C4-2B (cell line): ENCODE data around the gene TRIP10.

Experiments used
- H3K27ac ChIP-seq: fragments of 450-650 bp; 2 replicates; pipeline ENCODE4 v1.5.1; 2017
- ZFX ChIP-seq: fragments of 450-650 bp; IDR thresholded peaks from 2 replicates; pipeline ENCODE4 v1.6.1; 2017
- TF ChIP-seq, protein P1 (sequence below): fragments of 450-650 bp; conservative IDR thresholded peaks from 2 replicates; pipeline ENCODE4 v1.5.1; 2017; ENCODE audit warnings: mild to moderate bottlenecking

TRIP10 gene

GRCh38 chr19:6712231-6712630, 27.2 kb upstream of the TRIP10 start:
- TF ChIP-seq ZFX, result no peak
- TF ChIP-seq, protein P1, sequence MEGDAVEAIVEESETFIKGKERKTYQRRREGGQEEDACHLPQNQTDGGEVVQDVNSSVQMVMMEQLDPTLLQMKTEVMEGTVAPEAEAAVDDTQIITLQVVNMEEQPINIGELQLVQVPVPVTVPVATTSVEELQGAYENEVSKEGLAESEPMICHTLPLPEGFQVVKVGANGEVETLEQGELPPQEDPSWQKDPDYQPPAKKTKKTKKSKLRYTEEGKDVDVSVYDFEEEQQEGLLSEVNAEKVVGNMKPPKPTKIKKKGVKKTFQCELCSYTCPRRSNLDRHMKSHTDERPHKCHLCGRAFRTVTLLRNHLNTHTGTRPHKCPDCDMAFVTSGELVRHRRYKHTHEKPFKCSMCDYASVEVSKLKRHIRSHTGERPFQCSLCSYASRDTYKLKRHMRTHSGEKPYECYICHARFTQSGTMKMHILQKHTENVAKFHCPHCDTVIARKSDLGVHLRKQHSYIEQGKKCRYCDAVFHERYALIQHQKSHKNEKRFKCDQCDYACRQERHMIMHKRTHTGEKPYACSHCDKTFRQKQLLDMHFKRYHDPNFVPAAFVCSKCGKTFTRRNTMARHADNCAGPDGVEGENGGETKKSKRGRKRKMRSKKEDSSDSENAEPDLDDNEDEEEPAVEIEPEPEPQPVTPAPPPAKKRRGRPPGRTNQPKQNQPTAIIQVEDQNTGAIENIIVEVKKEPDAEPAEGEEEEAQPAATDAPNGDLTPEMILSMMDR, result no peak
- no peak overlapping the region for H3K27ac ChIP-seq

- TF ChIP-seq ZFX, result no peak
- TF ChIP-seq, protein P1, result no peak
Measured at GRCh38 chr19:6712692-6713670, 26.5 kb upstream of the TRIP10 start.

DNA sequence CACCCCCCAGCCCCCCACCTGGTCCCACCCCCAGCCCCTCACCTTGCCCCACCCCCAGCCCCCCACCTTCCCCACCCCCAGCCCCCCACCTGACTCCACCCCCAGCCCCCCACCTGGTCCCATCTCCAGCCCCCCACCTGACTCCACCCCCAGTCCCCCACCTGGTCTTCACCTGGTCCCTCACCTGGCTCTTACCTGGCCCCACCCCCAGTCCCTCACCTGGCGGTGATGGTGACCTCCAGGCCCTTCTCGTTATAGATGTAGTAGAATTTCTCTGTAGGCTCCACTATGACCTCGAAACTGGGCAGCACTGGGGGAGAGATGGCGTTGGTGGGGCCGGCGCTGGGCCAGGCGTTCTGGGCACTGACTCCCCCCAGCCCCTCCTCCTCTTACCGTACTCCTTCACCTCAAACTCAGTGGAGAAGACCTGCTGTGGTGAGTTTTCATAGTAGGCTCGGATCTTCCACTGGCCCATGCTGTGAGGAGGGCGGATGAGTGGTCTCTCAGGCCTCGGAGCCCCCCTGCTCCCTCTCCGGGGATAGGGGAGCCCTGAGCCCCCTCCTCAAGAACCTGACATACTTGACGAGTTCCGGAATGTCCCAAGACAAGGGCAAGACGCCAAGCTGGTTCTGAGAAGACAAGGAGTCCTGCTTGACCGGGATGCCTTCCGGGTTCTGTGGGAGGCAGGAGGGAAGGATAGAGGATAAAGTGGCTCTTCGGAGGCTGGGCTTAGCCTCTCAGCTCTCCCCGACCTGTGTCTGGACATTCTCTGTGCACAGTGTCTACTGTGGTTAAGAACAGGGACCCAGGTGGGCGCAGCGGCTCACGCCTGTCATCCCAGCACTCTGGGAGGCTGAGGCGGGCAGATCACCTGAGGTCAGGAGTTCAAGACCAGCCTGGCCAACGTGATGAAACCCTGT, 25.4 kb upstream of the TRIP10 start:
- no peak overlapping the region for H3K27ac ChIP-seq
- TF ChIP-seq, protein P1, result no peak
- TF ChIP-seq ZFX, result no peak

More at GRCh38 chr19:6712692-6713670, 26.5 kb upstream of the TRIP10 start:
- H3K27ac ChIP-seq, result no peak overlapping the region

GRCh38 chr19:6714749-6715555, 24.5 kb upstream of the TRIP10 start:
- no peak for TF ChIP-seq ZFX
- TF ChIP-seq, protein P1, result no peak
- no peak overlapping the region for H3K27ac ChIP-seq

DNA sequence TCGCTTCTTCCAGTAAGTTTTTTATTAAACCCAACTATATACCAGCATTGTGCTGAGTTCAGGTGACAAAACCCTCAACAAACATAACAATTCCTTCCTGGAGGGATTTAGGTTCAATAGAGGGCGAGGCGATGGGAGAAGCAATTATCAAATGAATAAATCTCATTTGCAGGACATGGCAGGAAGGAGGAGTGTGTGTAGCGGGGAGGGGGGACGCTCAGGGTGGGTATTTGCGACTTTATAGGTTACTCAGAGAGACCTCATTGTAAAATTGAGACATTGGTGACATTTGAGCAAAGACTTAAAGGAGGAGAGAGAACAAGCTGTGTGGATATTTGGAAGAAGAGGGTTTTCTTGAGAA, 22.9 kb upstream of the TRIP10 start:
- H3K27ac ChIP-seq, result no peak overlapping the region

DNA sequence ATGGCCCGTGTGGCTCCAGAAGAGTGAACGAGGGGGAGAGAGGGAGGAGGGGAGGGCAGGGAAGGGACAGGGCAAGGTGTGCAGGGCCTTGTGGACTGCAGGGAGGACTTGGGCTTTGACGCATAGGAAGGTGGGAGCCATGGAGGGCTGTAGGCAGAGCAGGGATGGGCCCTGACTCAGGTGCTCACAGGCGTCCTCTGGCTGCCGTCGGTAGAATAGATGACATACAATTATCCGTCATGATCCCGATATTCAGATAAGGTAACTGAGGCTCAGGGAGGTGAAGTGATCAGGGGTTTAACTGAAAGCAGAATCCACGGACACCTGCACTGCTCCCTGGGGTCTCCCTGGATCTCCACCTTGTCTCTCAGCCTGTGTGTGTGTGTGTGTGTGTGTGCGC, 22.4 kb upstream of the TRIP10 start:
- TF ChIP-seq, protein P1, result no peak; the same call in 1 of the 2 replicates
- TF ChIP-seq ZFX, result no peak
- no peak overlapping the region for H3K27ac ChIP-seq

More for the DNA sequence above, 22.9 kb upstream of the TRIP10 start:
- no peak for TF ChIP-seq ZFX
- TF ChIP-seq, protein P1, result no peak
